ENCODE results near the gene KCNQ1OT1.

KCNQ1OT1 gene

DNA sequence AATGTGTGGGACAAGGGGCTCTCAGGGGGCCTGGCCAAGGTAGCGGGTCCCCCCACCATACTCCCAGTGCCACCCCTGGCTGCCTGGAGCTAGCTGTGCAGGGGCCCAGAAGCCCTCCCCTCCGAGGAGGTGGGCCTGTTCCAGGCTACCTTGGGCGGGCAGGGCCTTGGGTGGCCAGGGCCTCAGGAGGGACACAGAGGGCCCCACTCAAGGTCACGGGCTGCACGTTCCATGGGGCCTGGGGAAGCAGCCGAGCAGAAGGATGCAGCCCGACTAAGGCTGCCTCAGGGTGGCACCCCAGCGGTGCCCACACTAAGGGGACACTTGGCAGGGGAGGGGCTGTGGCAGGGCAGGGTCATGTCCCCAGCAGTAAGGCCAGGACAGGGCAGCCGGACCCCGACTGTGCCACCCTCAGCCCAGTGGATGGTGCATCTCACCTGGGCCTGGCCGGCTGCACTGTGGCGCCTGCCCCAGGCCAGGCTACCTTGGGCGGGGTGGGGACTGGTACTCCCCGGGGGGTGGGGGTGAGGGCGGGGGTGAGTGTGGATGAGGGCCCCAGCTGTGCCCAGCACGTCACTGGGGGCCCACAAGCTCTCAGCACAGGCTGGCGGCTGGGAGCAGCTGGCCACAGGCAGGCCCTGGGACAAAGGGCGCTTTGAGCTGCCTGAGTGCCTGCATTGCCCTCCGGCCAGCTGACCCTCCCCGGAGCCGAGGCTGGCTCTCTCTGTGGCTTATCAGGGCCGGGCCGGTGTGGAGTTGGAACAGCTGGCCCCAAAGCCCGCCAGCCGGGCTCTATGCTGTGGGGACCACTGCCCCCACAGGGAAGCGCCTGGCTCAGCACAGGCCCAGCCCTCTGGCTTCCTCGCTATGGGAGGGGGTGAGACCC lies 137.9 kb downstream of the KCNQ1OT1 start:
- no peak for ATAC-seq
- TF ChIP-seq, protein P1, sequence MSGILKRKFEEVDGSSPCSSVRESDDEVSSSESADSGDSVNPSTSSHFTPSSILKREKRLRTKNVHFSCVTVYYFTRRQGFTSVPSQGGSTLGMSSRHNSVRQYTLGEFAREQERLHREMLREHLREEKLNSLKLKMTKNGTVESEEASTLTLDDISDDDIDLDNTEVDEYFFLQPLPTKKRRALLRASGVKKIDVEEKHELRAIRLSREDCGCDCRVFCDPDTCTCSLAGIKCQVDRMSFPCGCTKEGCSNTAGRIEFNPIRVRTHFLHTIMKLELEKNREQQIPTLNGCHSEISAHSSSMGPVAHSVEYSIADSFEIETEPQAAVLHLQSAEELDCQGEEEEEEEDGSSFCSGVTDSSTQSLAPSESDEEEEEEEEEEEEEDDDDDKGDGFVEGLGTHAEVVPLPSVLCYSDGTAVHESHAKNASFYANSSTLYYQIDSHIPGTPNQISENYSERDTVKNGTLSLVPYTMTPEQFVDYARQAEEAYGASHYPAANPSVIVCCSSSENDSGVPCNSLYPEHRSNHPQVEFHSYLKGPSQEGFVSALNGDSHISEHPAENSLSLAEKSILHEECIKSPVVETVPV (CRISPR knock-in tag; IDR thresholded peaks at IDR 0.05): no peak
- no peak for TF ChIP-seq TCF4 (CRISPR knock-in tag; IDR thresholded peaks at IDR 0.05; ENCODE audit: borderline replicate concordance)
- TF ChIP-seq CSDC2 (CRISPR knock-in tag; IDR thresholded peaks at IDR 0.05): no peak
- TF ChIP-seq BACH2 (CRISPR knock-in tag; IDR thresholded peaks at IDR 0.05; ENCODE audit: borderline replicate concordance): no peak
- TF ChIP-seq ZNF70 (CRISPR knock-in tag; IDR thresholded peaks at IDR 0.05): no peak
- TF ChIP-seq ZNF565 (CRISPR knock-in tag; conservative IDR thresholded peaks at IDR 0.05; ENCODE audit: low read depth): no peak
- TF ChIP-seq ZNF8 (CRISPR knock-in tag; IDR thresholded peaks at IDR 0.05): no peak
- TF ChIP-seq PPARA (CRISPR knock-in tag; IDR thresholded peaks at IDR 0.05; ENCODE audit: borderline replicate concordance): no peak
- TF ChIP-seq ZC3H10 (CRISPR knock-in tag; IDR thresholded peaks at IDR 0.05): no peak
- TF ChIP-seq, protein P2, sequence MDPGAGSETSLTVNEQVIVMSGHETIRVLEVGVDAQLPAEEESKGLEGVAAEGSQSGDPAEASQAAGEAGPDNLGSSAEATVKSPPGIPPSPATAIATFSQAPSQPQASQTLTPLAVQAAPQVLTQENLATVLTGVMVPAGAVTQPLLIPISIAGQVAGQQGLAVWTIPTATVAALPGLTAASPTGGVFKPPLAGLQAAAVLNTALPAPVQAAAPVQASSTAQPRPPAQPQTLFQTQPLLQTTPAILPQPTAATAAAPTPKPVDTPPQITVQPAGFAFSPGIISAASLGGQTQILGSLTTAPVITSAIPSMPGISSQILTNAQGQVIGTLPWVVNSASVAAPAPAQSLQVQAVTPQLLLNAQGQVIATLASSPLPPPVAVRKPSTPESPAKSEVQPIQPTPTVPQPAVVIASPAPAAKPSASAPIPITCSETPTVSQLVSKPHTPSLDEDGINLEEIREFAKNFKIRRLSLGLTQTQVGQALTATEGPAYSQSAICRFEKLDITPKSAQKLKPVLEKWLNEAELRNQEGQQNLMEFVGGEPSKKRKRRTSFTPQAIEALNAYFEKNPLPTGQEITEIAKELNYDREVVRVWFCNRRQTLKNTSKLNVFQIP (CRISPR knock-in tag; IDR thresholded peaks at IDR 0.05; ENCODE audit: borderline replicate concordance, low read depth): no peak
- no peak for TF ChIP-seq SNAI2 (CRISPR knock-in tag; IDR thresholded peaks at IDR 0.05)

DNA sequence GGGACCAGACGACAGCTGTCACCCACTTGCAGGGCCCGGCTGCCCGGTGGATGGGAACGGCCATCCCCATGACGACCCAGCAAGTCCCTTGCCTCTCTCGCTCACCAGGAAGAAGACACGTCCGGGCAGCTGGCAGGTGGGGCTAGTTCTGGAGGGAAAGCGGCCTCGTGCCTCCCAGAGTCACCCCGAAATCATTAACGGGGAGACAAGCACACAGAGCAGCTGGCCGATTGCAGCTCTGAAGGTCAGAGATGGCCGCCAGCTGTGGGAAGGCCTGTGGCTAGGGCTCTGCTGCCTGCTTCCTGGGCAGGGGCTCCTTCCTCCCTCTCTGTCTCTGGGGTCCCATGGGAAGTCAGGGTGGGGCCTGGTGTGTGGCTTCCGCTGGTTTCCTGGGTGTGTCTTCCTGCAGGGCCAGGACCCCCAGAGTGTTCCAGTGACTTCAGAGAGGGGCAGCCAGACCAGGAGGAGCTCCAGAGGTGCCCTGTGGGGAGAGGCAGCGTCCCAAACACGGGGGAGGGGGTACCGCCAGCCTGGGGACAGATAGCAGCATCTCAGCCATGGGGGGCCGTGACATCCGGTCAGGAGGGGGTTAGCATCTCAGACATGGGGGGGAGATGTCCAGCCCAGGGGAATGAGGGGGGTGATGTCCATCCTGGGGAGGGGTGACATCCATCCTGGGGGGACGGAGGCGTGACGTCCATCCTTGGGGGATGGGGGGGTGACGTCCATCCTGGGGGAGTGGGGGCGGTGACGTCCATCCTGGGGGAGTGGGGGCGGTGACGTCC lies 140.1 kb downstream of the KCNQ1OT1 start:
- no peak for ATAC-seq
- TF ChIP-seq ZC3H10 (CRISPR knock-in tag; IDR thresholded peaks at IDR 0.05): no peak
- no peak for TF ChIP-seq ARNTL (CRISPR knock-in tag; IDR thresholded peaks at IDR 0.05; ENCODE audit: borderline replicate concordance, low read depth)
- TF ChIP-seq PATZ1 (CRISPR knock-in tag; IDR thresholded peaks at IDR 0.05; ENCODE audit: borderline replicate concordance): no peak
- no peak for TF ChIP-seq ZNF565 (CRISPR knock-in tag; conservative IDR thresholded peaks at IDR 0.05; ENCODE audit: low read depth)
- TF ChIP-seq SNAI2 (CRISPR knock-in tag; IDR thresholded peaks at IDR 0.05): no peak
- TF ChIP-seq ZNF70 (CRISPR knock-in tag; IDR thresholded peaks at IDR 0.05): no peak
- TF ChIP-seq GLIS3 (CRISPR knock-in tag; IDR thresholded peaks at IDR 0.05): no peak
- TF ChIP-seq, protein P1 (CRISPR knock-in tag; IDR thresholded peaks at IDR 0.05): no peak
- no peak for TF ChIP-seq OSR1 (CRISPR knock-in tag; IDR thresholded peaks at IDR 0.05)
- TF ChIP-seq ZFP30 (CRISPR knock-in tag; IDR thresholded peaks at IDR 0.05): no peak
- TF ChIP-seq BACH2 (CRISPR knock-in tag; IDR thresholded peaks at IDR 0.05; ENCODE audit: borderline replicate concordance): no peak
- TF ChIP-seq, protein P3, sequence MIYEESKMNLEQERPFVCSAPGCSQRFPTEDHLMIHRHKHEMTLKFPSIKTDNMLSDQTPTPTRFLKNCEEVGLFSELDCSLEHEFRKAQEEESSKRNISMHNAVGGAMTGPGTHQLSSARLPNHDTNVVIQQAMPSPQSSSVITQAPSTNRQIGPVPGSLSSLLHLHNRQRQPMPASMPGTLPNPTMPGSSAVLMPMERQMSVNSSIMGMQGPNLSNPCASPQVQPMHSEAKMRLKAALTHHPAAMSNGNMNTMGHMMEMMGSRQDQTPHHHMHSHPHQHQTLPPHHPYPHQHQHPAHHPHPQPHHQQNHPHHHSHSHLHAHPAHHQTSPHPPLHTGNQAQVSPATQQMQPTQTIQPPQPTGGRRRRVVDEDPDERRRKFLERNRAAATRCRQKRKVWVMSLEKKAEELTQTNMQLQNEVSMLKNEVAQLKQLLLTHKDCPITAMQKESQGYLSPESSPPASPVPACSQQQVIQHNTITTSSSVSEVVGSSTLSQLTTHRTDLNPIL (CRISPR knock-in tag; IDR thresholded peaks at IDR 0.05; ENCODE audit: low read depth): no peak
- TF ChIP-seq TCF4 (CRISPR knock-in tag; IDR thresholded peaks at IDR 0.05; ENCODE audit: borderline replicate concordance): no peak
- no peak for TF ChIP-seq ZFP3 (CRISPR knock-in tag; IDR thresholded peaks at IDR 0.05)

DNA sequence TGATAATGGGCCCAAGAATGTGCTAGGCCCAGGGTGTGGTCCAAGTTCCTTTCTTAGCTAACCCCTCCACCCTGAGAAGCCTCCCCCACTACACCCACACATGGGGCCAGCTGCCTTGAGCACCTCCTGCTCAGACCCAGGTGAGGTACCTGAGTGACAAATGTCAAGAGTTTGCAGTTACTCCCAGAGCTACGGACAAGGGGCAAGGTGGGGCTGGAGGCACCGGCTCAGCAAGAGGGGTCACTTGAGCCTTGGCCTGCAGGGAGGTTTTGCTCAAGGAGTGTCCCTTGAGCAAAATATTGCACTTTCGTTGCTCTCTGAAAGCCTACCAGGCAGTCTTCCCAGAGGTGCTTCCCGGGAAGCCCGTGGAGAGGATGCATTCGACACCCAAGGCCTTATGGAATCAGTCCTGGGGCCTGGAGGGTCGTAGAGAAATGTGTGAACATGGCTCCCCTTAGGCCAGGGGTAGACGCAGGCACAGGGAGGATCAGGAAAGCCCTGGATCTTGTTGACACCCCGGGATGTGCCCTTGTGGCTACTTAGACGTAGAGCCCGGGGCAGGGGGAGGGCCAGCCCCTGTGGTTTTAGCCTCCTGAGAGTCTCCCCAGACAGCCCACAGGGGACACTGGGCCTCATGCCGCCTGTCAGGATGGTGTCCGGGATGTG lies 140.8 kb downstream of the KCNQ1OT1 start:
- no peak for ATAC-seq
- no peak for TF ChIP-seq TOX (CRISPR knock-in tag; IDR thresholded peaks at IDR 0.05; ENCODE audit: borderline replicate concordance)
- TF ChIP-seq BACH2 (CRISPR knock-in tag; IDR thresholded peaks at IDR 0.05; ENCODE audit: borderline replicate concordance): no peak
